Glutamatergic neuron (in vitro differentiated cells): Measurements from ENCODE around the gene GRM4. TPM values are rescaled to one million over a fixed set of nuclear protein-coding genes. Genes with fewer than 3 reads are reported as not detected.
A peak's percentile ranks its signal among the peaks of the same experiment; 100 is the strongest.

ENCODE experiments used
- DNase-seq: peaks from one replicate; pipeline ENCODE4 v3.0.0; 2022
- H3K27ac Mint-ChIP-seq: one replicate; pipeline ENCODE4 v1.8.0; 2020; ENCODE audit warnings: mild to moderate bottlenecking, mixed read lengths, inconsistent platforms; ENCODE audit not compliant: unreplicated experiment
- H3K27me3 Mint-ChIP-seq: one replicate; pipeline ENCODE4 v1.8.0; 2020; ENCODE audit warnings: mild to moderate bottlenecking, moderate library complexity, mixed read lengths, inconsistent platforms; ENCODE audit not compliant: unreplicated experiment
- H3K36me3 Mint-ChIP-seq: one replicate; pipeline ENCODE4 v1.8.0; 2020; ENCODE audit warnings: mild to moderate bottlenecking, mixed read lengths, inconsistent platforms; ENCODE audit not compliant: unreplicated experiment
- H3K4me1 Mint-ChIP-seq: one replicate; pipeline ENCODE4 v1.8.0; 2020; ENCODE audit warnings: mild to moderate bottlenecking, low read depth, mixed read lengths, inconsistent platforms; ENCODE audit not compliant: unreplicated experiment
- H3K4me3 Mint-ChIP-seq: one replicate; pipeline ENCODE4 v1.8.0; 2020; ENCODE audit warnings: mild to moderate bottlenecking, mixed read lengths, inconsistent platforms; ENCODE audit not compliant: unreplicated experiment
- H3K9me3 Mint-ChIP-seq: one replicate; pipeline ENCODE4 v1.8.0; 2020; ENCODE audit warnings: mild to moderate bottlenecking, moderate library complexity, mixed read lengths, inconsistent platforms; ENCODE audit not compliant: unreplicated experiment
- CTCF ChIP-seq: fragments of 200-600 bp; sonication (generic); IDR thresholded peaks from one replicate; pipeline ENCODE4 v1.5.0; 2021; ENCODE audit not compliant: partially characterized antibody, unreplicated experiment
- total RNA-seq: library from RNA; stranded (reverse); fragmentation: NEBNext Ultra II Directional; extraction: Animal tissue kit (Norgen Biotek cat#: 25700); gene quantifications from one replicate; pipeline ENCODE4 v1.2.1, GENCODE V29; 2021; ENCODE audit not compliant: unreplicated experiment

GRM4 gene
- total RNA-seq, 1 donor from 2014 or later = 119 TPM

DNA sequence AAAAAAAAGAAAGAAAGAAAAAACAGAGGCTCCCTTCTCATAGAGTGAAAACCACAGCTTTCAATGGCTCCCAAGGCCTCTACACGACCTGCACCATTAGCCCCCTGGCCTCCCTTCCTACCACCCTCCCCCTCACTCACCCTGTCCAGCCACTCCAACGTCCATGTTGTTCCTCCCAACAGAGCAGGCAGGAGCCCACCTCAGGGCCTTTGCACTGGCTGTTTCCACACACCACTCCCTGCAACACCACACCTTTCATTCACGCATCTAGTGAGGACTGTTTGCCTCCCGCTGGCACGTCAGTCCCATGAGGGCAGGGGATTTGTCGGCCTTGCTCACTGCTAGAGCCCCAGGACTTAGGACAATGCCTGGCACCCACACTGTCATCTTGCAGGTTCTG lies 39.5 kb downstream of the GRM4 start:
- H3K4me3 Mint-ChIP-seq = no peak overlapping the region
- TF ChIP-seq CTCF = no peak
- no peaks in the 10 kb centered on the region for H3K36me3 Mint-ChIP-seq
- H3K27me3 Mint-ChIP-seq = peaks cover 16% of the 10 kb centered on the region
- no peak overlapping the region for H3K27ac Mint-ChIP-seq
- H3K4me1 Mint-ChIP-seq = peaks cover 20% of the 10 kb centered on the region
- no peak for DNase-seq
- peaks cover 5% of the 10 kb centered on the region for H3K9me3 Mint-ChIP-seq

- TF ChIP-seq CTCF = no peak
- Mint-ChIP-seq H3K27ac (no peak overlapping the region), H3K4me3 (no peak overlapping the region)
These were observed 41.3 kb downstream of the GRM4 start for GRCh38 chr6:34104628-34105027.

GRCh38 chr6:34104186-34104585 lies 41.7 kb downstream of the GRM4 start:
- Mint-ChIP-seq H3K4me1 (peaks cover 24% of the 10 kb centered on the region), H3K4me3 (no peak overlapping the region), H3K27me3 (peaks cover 19% of the 10 kb centered on the region), H3K36me3 (no peaks in the 10 kb centered on the region), H3K27ac (no peak overlapping the region), H3K9me3 (peaks cover 7% of the 10 kb centered on the region)
- DNase-seq = no peak
- TF ChIP-seq CTCF = no peak

More at GRCh38 chr6:34104628-34105027, 41.3 kb downstream of the GRM4 start:
- no peaks in the 10 kb centered on the region for H3K36me3 Mint-ChIP-seq
- H3K9me3 Mint-ChIP-seq = peaks cover 7% of the 10 kb centered on the region
- H3K4me1 Mint-ChIP-seq = peaks cover 21% of the 10 kb centered on the region
- no peak for DNase-seq
- H3K27me3 Mint-ChIP-seq = peaks cover 19% of the 10 kb centered on the region

DNA sequence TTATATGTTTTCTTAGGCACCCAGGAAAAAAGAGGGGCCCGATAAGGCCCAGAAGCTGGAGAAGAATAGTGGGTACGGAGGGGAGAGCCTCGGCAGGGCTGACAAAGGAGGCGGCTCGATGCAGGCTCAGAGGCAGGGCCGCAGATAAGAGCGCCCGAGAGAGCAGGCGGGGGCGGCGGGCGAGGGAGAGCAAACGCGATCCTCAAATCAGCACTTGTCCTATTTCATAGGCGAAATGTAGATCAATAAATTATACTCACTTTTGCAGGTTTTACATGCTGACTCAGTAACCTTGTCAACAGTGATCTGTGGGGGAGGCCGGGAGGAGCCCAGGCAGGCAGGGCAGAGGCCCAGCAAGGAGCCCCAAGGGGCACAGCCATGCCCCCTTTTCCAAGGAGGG lies 42.6 kb downstream of the GRM4 start:
- DNase-seq = no peak
- no peak for TF ChIP-seq CTCF
- Mint-ChIP-seq H3K36me3 (no peaks in the 10 kb centered on the region), H3K27ac (no peak overlapping the region), H3K9me3 (peaks cover 7% of the 10 kb centered on the region), H3K4me3 (no peak overlapping the region), H3K4me1 (peaks cover 20% of the 10 kb centered on the region), H3K27me3 (peaks cover 16% of the 10 kb centered on the region)

GRCh38 chr6:34102696-34103095 lies 43.2 kb downstream of the GRM4 start:
- Mint-ChIP-seq H3K27me3 (peaks cover 14% of the 10 kb centered on the region), H3K4me1 (peaks cover 22% of the 10 kb centered on the region), H3K36me3 (no peaks in the 10 kb centered on the region), H3K4me3 (no peak overlapping the region), H3K9me3 (peaks cover 7% of the 10 kb centered on the region), H3K27ac (no peak overlapping the region)
- no peak for TF ChIP-seq CTCF
- DNase-seq = peak; percentile 6
